HEK293 (cell line): Measurements from ENCODE around the gene IL17B.

Source experiments
- KLF9 ChIP-seq: fragments of 450-650 bp; formaldehyde crosslinking; IDR thresholded peaks from 2 replicates; pipeline ENCODE4 v1.5.1; 2016; ENCODE audit warnings: missing biosample characterization, missing genetic modification characterization, low read depth
- MYNN ChIP-seq: fragments of 450-650 bp; formaldehyde crosslinking; IDR thresholded peaks from 2 replicates; pipeline ENCODE4 v1.5.1; 2016; ENCODE audit warnings: missing biosample characterization, missing genetic modification characterization, borderline replicate concordance
- ZNF133 ChIP-seq: fragments of 450-650 bp; formaldehyde crosslinking; IDR thresholded peaks from 2 replicates; pipeline ENCODE4 v1.5.1; 2016; ENCODE audit warnings: missing biosample characterization, missing genetic modification characterization
- ZNF19 ChIP-seq: fragments of 450-650 bp; formaldehyde crosslinking; IDR thresholded peaks from 2 replicates; pipeline ENCODE4; 2016; ENCODE audit warnings: missing biosample characterization, missing genetic modification characterization, low read depth
- ZNF211 ChIP-seq: fragments of 450-650 bp; formaldehyde crosslinking; IDR thresholded peaks from 2 replicates; pipeline ENCODE4 v1.5.1; 2016; ENCODE audit warnings: low read depth, missing biosample characterization, missing genetic modification characterization
- ZNF302 ChIP-seq: fragments of 450-650 bp; formaldehyde crosslinking; IDR thresholded peaks from 2 replicates; pipeline ENCODE4 v1.5.1; 2016; ENCODE audit warnings: missing biosample characterization, missing genetic modification characterization, low read depth
- ZNF423 ChIP-seq: fragments of 450-650 bp; formaldehyde crosslinking; IDR thresholded peaks from 2 replicates; pipeline ENCODE4 v1.5.1; 2016; ENCODE audit warnings: missing biosample characterization, missing genetic modification characterization
- TF ChIP-seq, protein P1 (sequence below): fragments of 450-650 bp; formaldehyde crosslinking; IDR thresholded peaks from 2 replicates; pipeline ENCODE4 v1.5.1; 2016; ENCODE audit warnings: missing biosample characterization, missing genetic modification characterization
- TF ChIP-seq, protein P2 (sequence below): fragments of 450-650 bp; formaldehyde crosslinking; IDR thresholded peaks from 2 replicates; pipeline ENCODE4 v1.5.1; 2017; ENCODE audit warnings: missing biosample characterization, missing genetic modification characterization

DNA sequence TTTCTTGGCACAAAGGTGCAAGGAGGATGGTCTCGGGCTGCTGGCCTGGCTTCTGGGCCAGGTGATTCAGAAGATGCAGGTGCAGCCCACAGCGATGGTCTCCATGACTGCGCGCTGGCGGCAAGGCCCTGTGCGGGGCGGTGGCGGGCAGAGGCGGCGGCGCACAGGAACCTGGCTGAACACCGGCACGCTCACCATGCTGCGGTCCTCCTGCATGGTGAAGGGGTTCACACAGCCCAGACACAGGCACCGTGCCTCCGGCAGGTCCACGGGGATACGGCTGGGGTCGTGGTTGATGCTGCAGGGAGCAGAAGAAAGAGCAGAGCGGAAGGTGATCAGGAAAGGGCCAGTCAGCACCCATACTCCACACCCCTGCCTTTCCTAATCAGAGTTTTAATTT lies 4.8 kb downstream of the IL17B start:
- no peak for TF ChIP-seq ZNF211 (tag by site-specific recombination)
- TF ChIP-seq, protein P1, sequence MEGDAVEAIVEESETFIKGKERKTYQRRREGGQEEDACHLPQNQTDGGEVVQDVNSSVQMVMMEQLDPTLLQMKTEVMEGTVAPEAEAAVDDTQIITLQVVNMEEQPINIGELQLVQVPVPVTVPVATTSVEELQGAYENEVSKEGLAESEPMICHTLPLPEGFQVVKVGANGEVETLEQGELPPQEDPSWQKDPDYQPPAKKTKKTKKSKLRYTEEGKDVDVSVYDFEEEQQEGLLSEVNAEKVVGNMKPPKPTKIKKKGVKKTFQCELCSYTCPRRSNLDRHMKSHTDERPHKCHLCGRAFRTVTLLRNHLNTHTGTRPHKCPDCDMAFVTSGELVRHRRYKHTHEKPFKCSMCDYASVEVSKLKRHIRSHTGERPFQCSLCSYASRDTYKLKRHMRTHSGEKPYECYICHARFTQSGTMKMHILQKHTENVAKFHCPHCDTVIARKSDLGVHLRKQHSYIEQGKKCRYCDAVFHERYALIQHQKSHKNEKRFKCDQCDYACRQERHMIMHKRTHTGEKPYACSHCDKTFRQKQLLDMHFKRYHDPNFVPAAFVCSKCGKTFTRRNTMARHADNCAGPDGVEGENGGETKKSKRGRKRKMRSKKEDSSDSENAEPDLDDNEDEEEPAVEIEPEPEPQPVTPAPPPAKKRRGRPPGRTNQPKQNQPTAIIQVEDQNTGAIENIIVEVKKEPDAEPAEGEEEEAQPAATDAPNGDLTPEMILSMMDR (tag by site-specific recombination), result no peak
- no peak for TF ChIP-seq ZNF19
- no peak for TF ChIP-seq KLF9 (tag by site-specific recombination)
- TF ChIP-seq MYNN (tag by site-specific recombination), result no peak
- TF ChIP-seq, protein P2, sequence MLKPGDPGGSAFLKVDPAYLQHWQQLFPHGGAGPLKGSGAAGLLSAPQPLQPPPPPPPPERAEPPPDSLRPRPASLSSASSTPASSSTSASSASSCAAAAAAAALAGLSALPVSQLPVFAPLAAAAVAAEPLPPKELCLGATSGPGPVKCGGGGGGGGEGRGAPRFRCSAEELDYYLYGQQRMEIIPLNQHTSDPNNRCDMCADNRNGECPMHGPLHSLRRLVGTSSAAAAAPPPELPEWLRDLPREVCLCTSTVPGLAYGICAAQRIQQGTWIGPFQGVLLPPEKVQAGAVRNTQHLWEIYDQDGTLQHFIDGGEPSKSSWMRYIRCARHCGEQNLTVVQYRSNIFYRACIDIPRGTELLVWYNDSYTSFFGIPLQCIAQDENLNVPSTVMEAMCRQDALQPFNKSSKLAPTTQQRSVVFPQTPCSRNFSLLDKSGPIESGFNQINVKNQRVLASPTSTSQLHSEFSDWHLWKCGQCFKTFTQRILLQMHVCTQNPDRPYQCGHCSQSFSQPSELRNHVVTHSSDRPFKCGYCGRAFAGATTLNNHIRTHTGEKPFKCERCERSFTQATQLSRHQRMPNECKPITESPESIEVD (tag by site-specific recombination), result no peak
- no peak for TF ChIP-seq ZNF302
- no peak for TF ChIP-seq ZNF133 (tag by site-specific recombination)
- TF ChIP-seq ZNF423 (tag by site-specific recombination), result no peak
